HPDE6-E6E7 (cell line): ENCODE measurements around the gene ZNF446.

Experiments used
- DNase-seq: peaks from one replicate; pipeline ENCODE4 v3.0.0; 2011; ENCODE audit warnings: missing footprints; ENCODE audit errors: extremely low spot score

Gene ZNF446

GRCh38 chr19:58522709-58523108 lies 46.6 kb downstream of the ZNF446 start:
- no peak for DNase-seq

GRCh38 chr19:58529405-58529804 lies 53.3 kb downstream of the ZNF446 start:
- DNase-seq = no peak
